Erythroblast (primary cell): ENCODE measurements around the gene RXFP1.

Source experiments
- GATA1 ChIP-seq: IDR thresholded peaks from 2 replicates; pipeline ENCODE4 v1.6.1; 2011; ENCODE audit warnings: low read depth, mild to moderate bottlenecking, control low read depth, low read length, moderate library complexity
- POLR2A ChIP-seq: IDR thresholded peaks from 2 replicates; pipeline ENCODE4 v1.6.1; 2011; ENCODE audit warnings: mild to moderate bottlenecking, low read length

- TF ChIP-seq POLR2A (no peak), GATA1 (no peak)
Observed at GRCh38 chr4:158481811-158482210, 39.9 kb upstream of the RXFP1 start.
